Hepatocyte (in vitro differentiated cells): Measurements from ENCODE around the gene NTSR2.

Experiments used
- EZH2 ChIP-seq: fragments of 200-600 bp; sonication (generic); IDR thresholded peaks from 2 replicates; pipeline ENCODE4 v1.6.1; 2016; ENCODE audit warnings: antibody characterized with exemption, mild to moderate bottlenecking, borderline replicate concordance
- EZH2phosphoT487 ChIP-seq: fragments of 200-600 bp; sonication (generic); IDR thresholded peaks from one replicate; pipeline ENCODE4 v1.6.1; 2018; ENCODE audit warnings: antibody characterized with exemption, mild to moderate bottlenecking, low read depth, moderate library complexity; ENCODE audit not compliant: unreplicated experiment, severe bottlenecking
- TF ChIP-seq, protein P1 (sequence below): fragments of 200-600 bp; sonication (generic); IDR thresholded peaks from 2 replicates; pipeline ENCODE4 v1.5.1; 2016; ENCODE audit warnings: antibody characterized with exemption, mild to moderate bottlenecking; ENCODE audit not compliant: poor library complexity

- TF ChIP-seq, protein P1, sequence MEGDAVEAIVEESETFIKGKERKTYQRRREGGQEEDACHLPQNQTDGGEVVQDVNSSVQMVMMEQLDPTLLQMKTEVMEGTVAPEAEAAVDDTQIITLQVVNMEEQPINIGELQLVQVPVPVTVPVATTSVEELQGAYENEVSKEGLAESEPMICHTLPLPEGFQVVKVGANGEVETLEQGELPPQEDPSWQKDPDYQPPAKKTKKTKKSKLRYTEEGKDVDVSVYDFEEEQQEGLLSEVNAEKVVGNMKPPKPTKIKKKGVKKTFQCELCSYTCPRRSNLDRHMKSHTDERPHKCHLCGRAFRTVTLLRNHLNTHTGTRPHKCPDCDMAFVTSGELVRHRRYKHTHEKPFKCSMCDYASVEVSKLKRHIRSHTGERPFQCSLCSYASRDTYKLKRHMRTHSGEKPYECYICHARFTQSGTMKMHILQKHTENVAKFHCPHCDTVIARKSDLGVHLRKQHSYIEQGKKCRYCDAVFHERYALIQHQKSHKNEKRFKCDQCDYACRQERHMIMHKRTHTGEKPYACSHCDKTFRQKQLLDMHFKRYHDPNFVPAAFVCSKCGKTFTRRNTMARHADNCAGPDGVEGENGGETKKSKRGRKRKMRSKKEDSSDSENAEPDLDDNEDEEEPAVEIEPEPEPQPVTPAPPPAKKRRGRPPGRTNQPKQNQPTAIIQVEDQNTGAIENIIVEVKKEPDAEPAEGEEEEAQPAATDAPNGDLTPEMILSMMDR, result no peak
- no peak for TF ChIP-seq EZH2
- TF ChIP-seq EZH2phosphoT487, result no peak
Measured at GRCh38 chr2:11629215-11629614, 40.8 kb downstream of the NTSR2 start.
